C1 segment of cervical spinal cord (tissue), 14 donors: ENCODE data around the gene PPP4R3A.
"Not testable (repeated sequence)": the region's sequence is repeated elsewhere in the genome, so short reads cannot be mapped to it uniquely, and the experiment has no call there.

Source experiments
- DNase-seq, 14 donors: peaks; one replicate each; lab custom pipeline; 2025; lab: John Stamatoyannopoulos, UW

Gene PPP4R3A

DNA sequence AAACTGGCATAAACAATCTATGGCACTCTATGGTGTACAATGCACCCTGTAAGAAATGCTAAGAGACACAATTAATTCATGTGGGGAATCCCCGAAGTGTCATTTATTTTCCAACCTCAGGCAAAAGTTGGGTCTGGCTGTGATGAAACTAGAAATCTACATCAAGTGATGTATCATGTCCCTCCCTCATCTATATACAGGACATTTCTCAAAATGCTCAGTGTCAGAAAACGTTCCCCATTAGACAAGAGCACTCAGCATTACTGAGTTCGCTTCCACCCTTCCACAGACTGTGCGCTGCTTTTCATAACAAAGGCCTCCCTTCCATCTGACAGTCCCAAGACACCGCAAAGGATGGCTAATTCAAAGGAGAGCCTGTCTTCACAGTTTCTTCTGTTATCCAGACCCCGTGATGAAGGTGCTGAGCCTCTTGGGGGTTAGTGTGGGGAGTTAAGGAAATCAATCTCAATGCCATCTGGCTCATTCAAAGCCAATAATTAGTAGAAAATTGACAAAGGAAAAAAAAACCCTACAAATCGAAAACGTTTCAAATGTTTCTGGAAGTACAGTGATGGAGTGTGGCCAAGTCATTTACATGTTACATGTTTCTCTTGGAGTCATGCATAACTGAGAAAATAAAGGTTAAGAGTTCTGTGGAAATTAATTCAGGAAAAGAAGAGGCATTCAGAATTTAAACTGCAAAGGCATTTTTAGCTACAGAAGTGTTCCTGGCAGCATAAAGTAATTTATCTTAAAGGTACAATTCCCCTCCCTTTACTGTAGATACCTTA lies 100.0 kb downstream of the PPP4R3A start:
- DNase-seq: no peak

- DNase-seq: not testable (repeated sequence)
Observed at GRCh38 chr14:91409240-91409639, 100.9 kb downstream of the PPP4R3A start.
